Prostate gland (tissue), 2 donors: Measurements from ENCODE around the gene CAMSAP1. TPM values are rescaled to one million over a fixed set of nuclear protein-coding genes. Genes with fewer than 3 reads are reported as not detected.
"Not testable (repeated sequence)": the region's sequence is repeated elsewhere in the genome, so short reads cannot be mapped to it uniquely, and the experiment has no call there.

Source experiments
- DNase-seq: peaks from one replicate; pipeline ENCODE4 v3.0.0-alpha.2; 2019; ENCODE audit warnings: low spot score
- H3K27ac ChIP-seq, 2 donors: fragments of 200-600 bp; sonication (generic); 2 replicates each; pipeline ENCODE4 v1.5.1; 2017 to 2019
- H3K27me3 ChIP-seq: fragments of 200-600 bp; sonication (generic); replicated peaks from 2 replicates; pipeline ENCODE4 v1.5.1; 2019; ENCODE audit not compliant: insufficient read depth
- H3K36me3 ChIP-seq, 2 donors: fragments of 200-600 bp; sonication (generic); 1 replicate in 1 of 2; 2 replicates in 1 of 2; pipeline versions ENCODE4 v1.5.1 to v1.8.1; 2017 to 2019
- H3K4me1 ChIP-seq: fragments of 200-600 bp; sonication (generic); replicated peaks from 2 replicates; pipeline ENCODE4 v1.5.1; 2019
- H3K4me3 ChIP-seq, 2 donors: fragments of 200-600 bp; sonication (generic); 2 replicates each; pipeline ENCODE4 v1.5.1; 2017 to 2019
- H3K9me3 ChIP-seq: fragments of 200-600 bp; sonication (generic); 2 replicates; pipeline ENCODE4 v1.5.1; 2017
- POLR2A ChIP-seq: fragments of 450-650 bp; IDR thresholded peaks from one replicate; pipeline ENCODE4 v1.6.1; 2016; ENCODE audit warnings: antibody characterized with exemption, mild to moderate bottlenecking
- POLR2AphosphoS5 ChIP-seq: sonication (generic); formaldehyde crosslinking; IDR thresholded peaks from one replicate; pipeline ENCODE4 v1.6.1; 2017; ENCODE audit warnings: antibody characterized with exemption
- WGBS: methylation state at CpG from one replicate; pipeline ENCODE4 v1.1.5; 2018; 5-methylcytosine and 5-hydroxymethylcytosine counted together
- intact Hi-C: fragments of 100-400 bp; cut with DNase I; formaldehyde crosslinking; loops from one replicate; pipeline ENCODE4 v1.14.2; 2022
- total RNA-seq, 2 donors: library from RNA; depleted of rRNA; stranded (reverse); fragments of >200 nt; gene quantifications; one replicate each; pipeline ENCODE4 v1.1.0, GENCODE V29; 2016
- TF ChIP-seq, protein P1 (sequence below), 4 experiments: fragments of 200-600 bp in 2 of 4; fragments of 450-650 bp in 2 of 4; sonication (generic) in 2 of 4; IDR thresholded peaks; 1 replicate in 3 of 4; 2 replicates in 1 of 4; pipeline ENCODE4 v1.5.1; 2016 to 2019; ENCODE audit warnings: antibody characterized with exemption in 4 of 4, mild to moderate bottlenecking in 2 of 4, moderate library complexity in 2 of 4

CAMSAP1 gene
- total RNA-seq, 2 donors from 2014 or later, result 28.3 to 86.6 TPM

DNA sequence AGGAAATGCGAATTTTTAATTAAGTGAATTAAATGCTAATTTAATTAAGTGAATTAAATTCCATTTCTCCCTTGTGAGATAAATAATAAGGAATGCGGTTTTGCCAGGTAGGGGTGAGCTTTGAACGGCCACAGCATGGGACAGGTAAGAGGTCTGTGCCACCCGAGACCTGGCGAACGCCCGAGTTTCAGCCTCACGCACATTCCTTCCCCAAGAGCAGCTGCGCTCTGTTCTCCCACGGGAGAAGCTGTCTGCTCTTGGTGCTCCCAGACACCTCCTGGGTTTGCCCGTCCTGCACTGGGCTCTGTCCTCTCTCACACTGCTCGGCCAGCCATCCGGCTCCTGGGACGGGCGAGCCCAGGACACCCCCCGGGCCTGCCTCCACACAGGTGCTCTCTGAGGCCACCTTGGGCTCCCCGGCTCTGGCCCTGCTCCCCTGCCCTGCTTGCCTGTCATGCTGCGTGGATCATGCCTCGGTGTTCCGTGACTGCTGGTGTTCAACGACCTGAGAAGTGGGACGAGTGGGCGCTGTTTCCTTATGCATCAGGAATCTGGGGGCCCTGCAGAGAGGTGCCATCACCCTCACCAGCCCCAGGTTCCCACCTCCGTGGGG is 13.7 kb upstream of the CAMSAP1 start:
- H3K36me3 ChIP-seq, result no peaks in the 10 kb centered on the region
- no peak overlapping the region for H3K27ac ChIP-seq
- intact Hi-C loops, result no loop called here
- no peak overlapping the region for H3K4me3 ChIP-seq
- WGBS, result 69% methylated on average over 24 of the region's 24 CpGs
- no peak for TF ChIP-seq POLR2A
- TF ChIP-seq POLR2AphosphoS5, result no peak
- H3K27me3 ChIP-seq, result no peaks in the 10 kb centered on the region
- H3K9me3 ChIP-seq, result no peaks in the 10 kb centered on the region
- DNase-seq, result no peak
- H3K4me1 ChIP-seq, result no peaks in the 10 kb centered on the region

DNA sequence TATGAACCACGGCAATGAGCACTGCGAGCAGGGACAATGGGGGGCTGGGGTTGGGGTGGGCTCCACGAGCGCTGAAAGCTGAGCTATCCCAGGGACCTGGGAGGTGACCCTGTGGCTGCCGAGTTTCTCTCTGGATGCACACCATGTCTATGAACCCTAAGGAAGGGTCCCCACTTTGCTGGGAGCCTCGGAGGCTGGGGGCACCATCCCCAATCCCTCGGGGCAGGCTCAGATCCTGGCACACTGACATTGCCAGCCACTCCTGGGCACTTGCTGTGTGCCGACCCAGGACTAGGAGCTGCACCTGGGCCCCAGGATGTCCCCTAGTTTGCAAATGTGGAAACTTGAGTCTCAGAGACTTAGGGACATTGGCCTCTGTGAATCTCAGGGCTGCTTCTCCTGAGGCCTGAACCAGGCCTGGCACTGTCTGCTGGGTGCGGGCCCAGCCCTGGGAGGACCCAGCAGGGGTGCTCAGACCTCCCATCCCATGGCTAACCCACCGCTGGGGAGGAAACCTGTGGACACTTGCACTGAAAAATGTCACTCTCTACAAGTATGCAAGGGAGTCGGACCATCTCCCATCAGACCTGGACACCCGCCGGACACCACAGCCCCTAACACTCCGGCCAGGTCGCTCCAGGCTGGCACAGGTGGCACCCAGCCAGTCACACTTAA is 13.0 kb upstream of the CAMSAP1 start:
- DNase-seq, result no peak
- Histone ChIP-seq H3K36me3 (peaks cover 0 to 1% of the 10 kb centered on the region in 2 donors), H3K4me3 (no peak overlapping the region), H3K4me1 (no peaks in the 10 kb centered on the region), H3K9me3 (no peaks in the 10 kb centered on the region), H3K27me3 (no peaks in the 10 kb centered on the region), H3K27ac (no peak overlapping the region)
- TF ChIP-seq POLR2AphosphoS5, result no peak
- TF ChIP-seq, protein P1, sequence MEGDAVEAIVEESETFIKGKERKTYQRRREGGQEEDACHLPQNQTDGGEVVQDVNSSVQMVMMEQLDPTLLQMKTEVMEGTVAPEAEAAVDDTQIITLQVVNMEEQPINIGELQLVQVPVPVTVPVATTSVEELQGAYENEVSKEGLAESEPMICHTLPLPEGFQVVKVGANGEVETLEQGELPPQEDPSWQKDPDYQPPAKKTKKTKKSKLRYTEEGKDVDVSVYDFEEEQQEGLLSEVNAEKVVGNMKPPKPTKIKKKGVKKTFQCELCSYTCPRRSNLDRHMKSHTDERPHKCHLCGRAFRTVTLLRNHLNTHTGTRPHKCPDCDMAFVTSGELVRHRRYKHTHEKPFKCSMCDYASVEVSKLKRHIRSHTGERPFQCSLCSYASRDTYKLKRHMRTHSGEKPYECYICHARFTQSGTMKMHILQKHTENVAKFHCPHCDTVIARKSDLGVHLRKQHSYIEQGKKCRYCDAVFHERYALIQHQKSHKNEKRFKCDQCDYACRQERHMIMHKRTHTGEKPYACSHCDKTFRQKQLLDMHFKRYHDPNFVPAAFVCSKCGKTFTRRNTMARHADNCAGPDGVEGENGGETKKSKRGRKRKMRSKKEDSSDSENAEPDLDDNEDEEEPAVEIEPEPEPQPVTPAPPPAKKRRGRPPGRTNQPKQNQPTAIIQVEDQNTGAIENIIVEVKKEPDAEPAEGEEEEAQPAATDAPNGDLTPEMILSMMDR (IDR thresholded peaks at IDR 0.05), result no peak
- TF ChIP-seq POLR2A, result no peak
- intact Hi-C loops, result no loop called here
- 81% methylated on average over 15 of the region's 15 CpGs for WGBS

DNA sequence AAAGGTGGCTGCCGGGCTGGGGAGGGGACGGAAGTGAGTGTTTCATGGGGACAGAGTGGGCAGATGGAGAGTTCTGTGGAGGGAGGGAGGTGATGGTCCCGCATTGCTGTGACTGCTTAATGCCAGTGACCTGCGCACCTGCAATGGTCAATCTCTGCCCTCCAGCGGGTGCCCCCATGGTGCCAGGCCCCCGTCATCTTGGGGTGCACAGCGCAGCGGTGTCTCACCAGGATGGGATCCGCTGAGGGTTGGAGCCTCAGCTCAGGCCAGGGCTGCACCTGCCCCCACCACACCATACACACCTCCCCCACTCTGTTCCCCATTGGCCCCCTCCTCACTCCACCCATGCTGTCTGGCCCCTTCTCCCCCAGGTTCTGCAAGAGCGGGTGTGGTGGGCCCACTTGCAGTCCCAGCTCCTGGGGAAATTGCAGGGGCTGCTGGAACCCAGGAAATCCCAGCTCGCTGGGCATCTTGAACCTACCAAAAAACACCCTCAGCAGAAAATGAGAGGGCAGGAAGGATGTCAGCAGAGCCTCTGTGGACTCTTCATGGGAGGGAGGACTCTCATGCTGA is 12.1 kb upstream of the CAMSAP1 start:
- Histone ChIP-seq H3K27ac (no peak overlapping the region), H3K9me3 (no peaks in the 10 kb centered on the region), H3K4me1 (no peaks in the 10 kb centered on the region), H3K27me3 (no peaks in the 10 kb centered on the region), H3K36me3 (peaks cover 3 to 6% of the 10 kb centered on the region in 2 donors), H3K4me3 (no peak overlapping the region)
- TF ChIP-seq, protein P1 (IDR thresholded peaks at IDR 0.05), result no peak
- no peak for TF ChIP-seq POLR2AphosphoS5
- TF ChIP-seq POLR2A, result no peak
- intact Hi-C loops, result no loop called here
- WGBS, result 94% methylated on average over 8 of the region's 11 CpGs
- no peak for DNase-seq

DNA sequence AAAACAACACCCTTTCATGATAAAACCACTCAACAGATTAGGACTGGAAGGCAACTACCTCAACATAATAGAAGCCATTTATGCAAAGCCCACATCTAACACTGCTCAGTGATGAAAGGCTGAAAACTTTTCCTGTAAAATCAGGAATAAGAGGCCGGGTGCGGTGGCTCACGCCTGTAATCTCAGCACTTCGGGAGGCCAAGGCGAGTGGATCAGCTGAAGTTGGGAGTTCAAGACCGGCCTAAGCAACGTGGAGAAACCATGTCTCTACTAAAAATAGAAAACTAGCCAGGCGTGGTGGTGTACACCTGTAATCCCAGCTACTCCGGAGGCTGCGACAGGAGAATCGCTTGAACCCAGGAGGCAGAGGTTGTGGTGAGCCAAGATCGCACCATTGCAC is 8.9 kb upstream of the CAMSAP1 start:
- H3K27ac ChIP-seq, DNase-seq, H3K27me3 ChIP-seq, intact Hi-C loops, H3K4me1 ChIP-seq, H3K4me3 ChIP-seq, H3K36me3 ChIP-seq, H3K9me3 ChIP-seq: not testable (repeated sequence)
- WGBS, result 94% methylated on average over 12 of the region's 12 CpGs

DNA sequence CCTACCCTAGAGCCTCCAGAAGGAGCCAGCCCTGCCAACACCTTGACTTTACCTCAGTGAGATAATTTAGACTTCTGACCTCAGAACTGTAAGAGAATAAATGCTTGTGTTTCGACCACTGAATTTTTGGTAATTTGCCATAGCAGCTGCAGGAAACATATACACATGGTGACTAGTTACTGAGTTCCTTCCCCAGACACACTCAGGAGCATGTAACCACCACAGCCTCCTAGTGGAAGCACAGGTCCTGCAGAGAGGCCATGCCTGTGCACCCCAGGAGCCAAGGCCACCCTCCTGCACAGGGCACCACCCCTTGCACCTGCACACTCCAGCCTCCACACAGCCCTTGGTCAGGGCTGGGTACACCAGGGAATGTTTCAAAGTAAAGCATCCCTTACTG is 7.6 kb upstream of the CAMSAP1 start:
- WGBS, result 100% methylated on average over 1 of the region's 1 CpG
- Histone ChIP-seq H3K4me1 (no peaks in the 10 kb centered on the region), H3K9me3 (no peaks in the 10 kb centered on the region), H3K36me3 (peaks cover 3 to 6% of the 10 kb centered on the region in 2 donors), H3K4me3 (no peak overlapping the region), H3K27ac (no peak overlapping the region), H3K27me3 (no peaks in the 10 kb centered on the region)
- DNase-seq, result no peak
- intact Hi-C loops, result no loop called here
- TF ChIP-seq POLR2AphosphoS5, result no peak
- TF ChIP-seq, protein P1 (IDR thresholded peaks at IDR 0.05), result no peak

DNA sequence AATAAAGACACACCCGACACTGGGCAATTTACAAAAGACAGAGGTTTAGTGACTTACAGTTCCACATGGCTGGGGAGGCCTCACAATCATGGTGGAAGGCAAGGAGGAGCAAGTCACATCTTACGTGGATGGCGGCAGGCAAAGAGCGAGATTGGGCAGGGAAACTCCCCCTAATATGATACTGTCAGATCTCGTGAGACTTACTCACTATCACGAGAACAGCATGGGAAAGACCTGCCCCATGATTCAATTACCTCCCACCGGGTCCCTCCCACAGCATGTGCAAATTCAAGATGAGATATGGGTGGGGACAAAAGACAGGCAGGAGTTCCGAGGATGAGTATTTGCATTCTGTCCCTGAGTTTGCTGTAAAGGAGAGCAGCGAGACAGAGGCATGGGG is 3.9 kb upstream of the CAMSAP1 start:
- H3K9me3 ChIP-seq, H3K4me1 ChIP-seq, H3K36me3 ChIP-seq, H3K4me3 ChIP-seq, DNase-seq, H3K27me3 ChIP-seq, intact Hi-C loops, H3K27ac ChIP-seq: not testable (repeated sequence)
- 92% methylated on average over 9 of the region's 9 CpGs for WGBS
